ENCODE results near the gene ERC1.
"Not testable (repeated sequence)": the region's sequence is repeated elsewhere in the genome, so short reads cannot be mapped to it uniquely, and the experiment has no call there.

Gene ERC1

GRCh38 chr12:1291601-1292332 lies 300.7 kb downstream of the ERC1 start:
- no peak for DNase-seq
- H3K27me3 Mint-ChIP-seq = no peaks in the 10 kb centered on the region
- H3K9me3 Mint-ChIP-seq = no peaks in the 10 kb centered on the region
- H3K4me1 Mint-ChIP-seq = no peaks in the 10 kb centered on the region
- no peak for ATAC-seq
- no peak overlapping the region for H3K27ac Mint-ChIP-seq
- no peak overlapping the region for H3K4me3 Mint-ChIP-seq

- no peak overlapping the region for H3K4me3 Mint-ChIP-seq
- no peak overlapping the region for H3K27ac Mint-ChIP-seq
- DNase-seq = no peak
- H3K9me3 Mint-ChIP-seq = peaks cover 0 to 4% of the 10 kb centered on the region in 2 donors
- ATAC-seq = no peak
- H3K27me3 Mint-ChIP-seq = no peaks in the 10 kb centered on the region
- no peaks in the 10 kb centered on the region for H3K4me1 Mint-ChIP-seq
These were observed 302.9 kb downstream of the ERC1 start for GRCh38 chr12:1293901-1294300.

GRCh38 chr12:1297206-1297605 lies 306.2 kb downstream of the ERC1 start:
- Mint-ChIP-seq H3K4me1 (no peaks in the 10 kb centered on the region), H3K4me3 (no peak overlapping the region), H3K27me3 (no peaks in the 10 kb centered on the region), H3K9me3 (peaks cover 0 to 4% of the 10 kb centered on the region in 2 donors), H3K27ac (no peak overlapping the region)
- ATAC-seq = no peak
- DNase-seq = no peak

- no peak overlapping the region for H3K27ac Mint-ChIP-seq
- ATAC-seq = no peak
- peaks cover 0 to 4% of the 10 kb centered on the region in 2 donors for H3K9me3 Mint-ChIP-seq
- DNase-seq = no peak
- no peak overlapping the region for H3K4me3 Mint-ChIP-seq
- no peaks in the 10 kb centered on the region for H3K27me3 Mint-ChIP-seq
- no peaks in the 10 kb centered on the region for H3K4me1 Mint-ChIP-seq
These were observed 306.7 kb downstream of the ERC1 start for GRCh38 chr12:1297639-1298175.

- DNase-seq = no peak
- no peaks in the 10 kb centered on the region for H3K4me1 Mint-ChIP-seq
- H3K9me3 Mint-ChIP-seq = peaks cover 0 to 4% of the 10 kb centered on the region in 2 donors
- no peak overlapping the region for H3K4me3 Mint-ChIP-seq
- H3K27me3 Mint-ChIP-seq = no peaks in the 10 kb centered on the region
- no peak overlapping the region for H3K27ac Mint-ChIP-seq
- no peak for ATAC-seq
These were observed 309.4 kb downstream of the ERC1 start for GRCh38 chr12:1300460-1300859.

GRCh38 chr12:1302201-1302870 lies 311.3 kb downstream of the ERC1 start:
- Mint-ChIP-seq H3K4me1 (no peaks in the 10 kb centered on the region), H3K27ac (no peak overlapping the region), H3K9me3 (peaks cover 0 to 4% of the 10 kb centered on the region in 2 donors), H3K27me3 (no peaks in the 10 kb centered on the region), H3K4me3 (no peak overlapping the region)
- DNase-seq = no peak
- ATAC-seq = no peak

GRCh38 chr12:1305063-1305434 lies 314.0 kb downstream of the ERC1 start:
- no peaks in the 10 kb centered on the region for H3K4me1 Mint-ChIP-seq
- DNase-seq (no peak), ATAC-seq (no peak)
- H3K9me3 Mint-ChIP-seq = no peaks in the 10 kb centered on the region
- no peak overlapping the region for H3K4me3 Mint-ChIP-seq
- H3K27me3 Mint-ChIP-seq = no peaks in the 10 kb centered on the region
- no peak overlapping the region for H3K27ac Mint-ChIP-seq

- no peak for ATAC-seq
- H3K4me1 Mint-ChIP-seq = no peaks in the 10 kb centered on the region
- H3K9me3 Mint-ChIP-seq = no peaks in the 10 kb centered on the region
- H3K27ac Mint-ChIP-seq = no peak overlapping the region
- no peaks in the 10 kb centered on the region for H3K27me3 Mint-ChIP-seq
- no peak overlapping the region for H3K4me3 Mint-ChIP-seq
- DNase-seq = no peak
These were observed 314.9 kb downstream of the ERC1 start for GRCh38 chr12:1305791-1306500.

- DNase-seq = no peak
- ATAC-seq = no peak
- Mint-ChIP-seq H3K4me1 (no peaks in the 10 kb centered on the region), H3K27ac (no peak overlapping the region), H3K9me3 (no peaks in the 10 kb centered on the region), H3K27me3 (no peaks in the 10 kb centered on the region), H3K4me3 (no peak overlapping the region)
These were observed 315.8 kb downstream of the ERC1 start for GRCh38 chr12:1306817-1307216.

- ATAC-seq (no peak), DNase-seq (no peak)
- Mint-ChIP-seq H3K27ac (no peak overlapping the region), H3K27me3 (no peaks in the 10 kb centered on the region), H3K9me3 (peaks cover 0 to 4% of the 10 kb centered on the region in 2 donors), H3K4me3 (no peak overlapping the region), H3K4me1 (no peaks in the 10 kb centered on the region)
These were observed 316.8 kb downstream of the ERC1 start for GRCh38 chr12:1307796-1308195.

- DNase-seq = no peak
- Mint-ChIP-seq H3K9me3 (peaks cover 0 to 6% of the 10 kb centered on the region in 2 donors), H3K27me3 (no peaks in the 10 kb centered on the region), H3K4me1 (no peaks in the 10 kb centered on the region), H3K4me3 (no peak overlapping the region), H3K27ac (no peak overlapping the region)
- ATAC-seq = no peak
These were observed 318.6 kb downstream of the ERC1 start for GRCh38 chr12:1309613-1310012.

- H3K9me3 Mint-ChIP-seq = peaks cover 0 to 6% of the 10 kb centered on the region in 2 donors
- H3K4me3 Mint-ChIP-seq = no peak overlapping the region
- no peaks in the 10 kb centered on the region for H3K27me3 Mint-ChIP-seq
- ATAC-seq (no peak), DNase-seq (no peak)
- no peaks in the 10 kb centered on the region for H3K4me1 Mint-ChIP-seq
- H3K27ac Mint-ChIP-seq = no peak overlapping the region
These were observed 319.6 kb downstream of the ERC1 start for GRCh38 chr12:1310653-1311052.

- Mint-ChIP-seq H3K4me1 (no peaks in the 10 kb centered on the region), H3K4me3 (no peak overlapping the region), H3K27ac (no peak overlapping the region), H3K9me3 (peaks cover 0 to 6% of the 10 kb centered on the region in 2 donors), H3K27me3 (no peaks in the 10 kb centered on the region)
- DNase-seq = no peak
- ATAC-seq = no peak
These were observed 320.1 kb downstream of the ERC1 start for GRCh38 chr12:1311145-1311544.

GRCh38 chr12:1313906-1314305 lies 322.9 kb downstream of the ERC1 start:
- DNase-seq (no peak), ATAC-seq (no peak)
- Mint-ChIP-seq H3K4me3 (no peak overlapping the region), H3K27me3 (no peaks in the 10 kb centered on the region), H3K9me3 (peaks cover 0 to 6% of the 10 kb centered on the region in 2 donors), H3K27ac (no peak overlapping the region), H3K4me1 (no peaks in the 10 kb centered on the region)

- Mint-ChIP-seq H3K27me3 (no peaks in the 10 kb centered on the region), H3K4me3 (no peak overlapping the region), H3K9me3 (peaks cover 0 to 6% of the 10 kb centered on the region in 2 donors), H3K27ac (no peak overlapping the region), H3K4me1 (no peaks in the 10 kb centered on the region)
- ATAC-seq = no peak
- DNase-seq = no peak
These were observed 323.5 kb downstream of the ERC1 start for GRCh38 chr12:1314523-1314922.

- DNase-seq, H3K9me3 Mint-ChIP-seq, ATAC-seq, H3K27me3 Mint-ChIP-seq, H3K4me1 Mint-ChIP-seq, H3K4me3 Mint-ChIP-seq, H3K27ac Mint-ChIP-seq: not testable (repeated sequence)
These were observed 326.0 kb downstream of the ERC1 start for GRCh38 chr12:1316991-1317390.

Data from stimulated activated naive CD8-positive, alpha-beta T cell treated with anti-CD3 and anti-CD28 coated beads, Interleukin-15, amount 100 ng/mL, for 72 hours (primary cell).